ENCODE measurements around the gene RABEP2. TPM values are rescaled to one million over a fixed set of nuclear protein-coding genes. Genes with fewer than 3 reads are reported as not detected.
A peak's percentile ranks its signal among the peaks of the same experiment; 100 is the strongest.

RABEP2 gene
- total and polyA plus RNA-seq, 9 of the 15 experiments (the other 6 are each of a cell fraction or from before 2014, with no cell fraction given) = 0.15 to 13.4 (median 3.5) TPM

DNA sequence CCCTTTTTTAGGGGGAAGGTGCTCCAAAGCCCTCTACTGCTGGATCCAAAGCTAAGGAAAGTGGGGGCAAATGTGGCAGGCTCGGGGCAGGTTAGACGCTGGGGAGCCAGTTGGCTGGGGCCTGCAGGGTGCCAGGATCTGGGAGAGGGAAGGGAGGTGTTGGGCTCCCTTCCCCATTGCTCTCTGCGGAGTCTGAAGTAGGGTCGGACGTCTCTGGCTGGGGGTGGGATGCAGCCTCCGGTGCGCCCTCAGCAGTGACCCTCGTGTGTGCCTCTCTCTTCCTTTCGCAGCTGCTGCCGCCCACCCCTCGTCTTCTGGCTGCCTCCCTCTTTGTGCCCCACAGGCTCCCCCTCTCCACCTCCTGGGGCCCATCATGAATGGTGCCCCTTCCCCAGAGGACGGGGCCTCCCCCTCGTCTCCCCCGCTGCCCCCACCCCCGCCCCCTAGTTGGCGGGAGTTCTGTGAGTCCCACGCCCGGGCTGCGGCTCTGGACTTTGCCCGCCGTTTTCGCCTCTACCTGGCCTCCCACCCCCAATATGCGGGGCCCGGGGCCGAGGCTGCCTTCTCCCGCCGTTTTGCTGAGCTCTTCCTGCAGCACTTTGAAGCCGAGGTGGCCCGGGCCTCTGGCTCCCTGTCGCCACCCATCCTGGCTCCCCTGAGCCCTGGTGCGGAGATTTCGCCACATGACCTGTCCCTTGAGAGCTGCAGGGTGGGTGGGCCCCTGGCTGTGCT lies 59.1 kb downstream of the RABEP2 start:
- FAIRE-seq = no peak
- Histone ChIP-seq H3K4me2 (ENCODE audit: insufficient read depth, low read length) (no peak overlapping the region), H3K4me3 (no peak overlapping the region), H3K27ac (ENCODE audit: extremely low read depth, low read depth, low read length) (no peak overlapping the region), H3K79me2 (ENCODE audit: control insufficient read depth, insufficient read depth, low read length) (peaks cover 53% of the 10 kb centered on the region), H3K36me3 (ENCODE audit: control insufficient read depth, insufficient read depth, low read length) (peaks cover 56% of the 10 kb centered on the region; the same call in 2 of the 3 replicates), H2AFZ (ENCODE audit: low read depth, low read length) (no peak overlapping the region), H3K9me1 (ENCODE audit: control insufficient read depth, insufficient read depth, low read length) (no peaks in the 10 kb centered on the region), H3K9ac (ENCODE audit: insufficient read depth in 1 of 2, low read depth in 2 of 2, low read length in 2 of 2) (peak overlapping the region in 1 of 2 experiments; percentile 70; a peak in 2 of 4 replicates), H3K4me1 (replicated peaks in 1 of 2; ENCODE audit: control insufficient read depth in 2 of 2, insufficient read depth in 2 of 2, low read length in 2 of 2) (peaks cover 14 to 30% of the 10 kb centered on the region in 2 experiments), H3K27me3 (ENCODE audit: control insufficient read depth in 2 of 2, insufficient read depth in 2 of 2, low read length in 2 of 2) (no peaks in the 10 kb centered on the region), H4K20me1 (replicated peaks; ENCODE audit: control insufficient read depth, insufficient read depth, low read length) (peaks cover 9% of the 10 kb centered on the region; the same call in 1 of the 2 replicates), H3K9me3 (replicated peaks; ENCODE audit: control insufficient read depth, insufficient read depth, low read depth, low read length) (no peaks in the 10 kb centered on the region)
- ATAC-seq = no peak
- 81% methylated on average over 11 of the region's 32 CpGs for WGBS (ENCODE audit: insufficient coverage, low coverage, missing lambda C conversion rate)
- CTCF ChIA-PET (ENCODE audit: low intra/inter-chr PET ratio) = no interaction called here
- no peak for DNase-seq (ENCODE audit: extremely low read depth in 1 of 4, low spot score in 3 of 4)
- in situ Hi-C loops (cut with MboI) (no loop called here), intact Hi-C loops (cut with micrococcal nuclease) (no loop called here)
- no TSS peak for BruUV-seq (replicated peaks)
- POLR2A ChIA-PET = interaction anchor here (0.5 to 5.6 kb wide), 10 partner anchors 8 to 924 kb away, joined by 3 to 99 read pairs (median 4); partner anchors contain the start of genes ATXN2L, KIF22 and TUFM
- TF ChIP-seq, protein P1, sequence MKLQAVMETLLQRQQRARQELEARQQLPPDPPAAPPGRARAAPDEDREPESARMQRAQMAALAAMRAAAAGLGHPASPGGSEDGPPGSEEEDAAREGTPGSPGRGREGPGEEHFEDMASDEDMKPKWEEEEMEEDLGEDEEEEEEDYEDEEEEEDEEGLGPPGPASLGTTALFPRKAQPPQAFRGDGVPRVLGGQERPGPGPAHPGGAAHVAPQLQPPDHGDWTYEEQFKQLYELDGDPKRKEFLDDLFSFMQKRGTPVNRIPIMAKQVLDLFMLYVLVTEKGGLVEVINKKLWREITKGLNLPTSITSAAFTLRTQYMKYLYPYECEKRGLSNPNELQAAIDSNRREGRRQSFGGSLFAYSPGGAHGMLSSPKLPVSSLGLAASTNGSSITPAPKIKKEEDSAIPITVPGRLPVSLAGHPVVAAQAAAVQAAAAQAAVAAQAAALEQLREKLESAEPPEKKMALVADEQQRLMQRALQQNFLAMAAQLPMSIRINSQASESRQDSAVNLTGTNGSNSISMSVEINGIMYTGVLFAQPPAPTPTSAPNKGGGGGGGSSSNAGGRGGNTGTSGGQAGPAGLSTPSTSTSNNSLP (IDR thresholded peaks at IDR 0.05; ENCODE audit: borderline replicate concordance, low read depth, low read length) = no peak
- TF ChIP-seq ZNF12 (CRISPR knock-in tag; IDR thresholded peaks at IDR 0.05) (no peak), POLR2G (IDR thresholded peaks at IDR 0.05; ENCODE audit: low read depth, low read length) (peak; percentile 52; the same call in 1 of the 2 replicates), HDAC2 (IDR thresholded peaks at IDR 0.05) (no peak), NFE2L1 (tag; IDR thresholded peaks at IDR 0.05; ENCODE audit: borderline replicate concordance, low read depth) (no peak), SREBF2 (CRISPR knock-in tag; IDR thresholded peaks at IDR 0.05) (no peak), RBFOX2 (IDR thresholded peaks at IDR 0.05; ENCODE audit: low read depth, low read length) (0 out of 2 replicates have a peak, but pooled peaks have one; percentile 35), EP300 (IDR thresholded peaks at IDR 0.05; ENCODE audit: low read length) (no peak), PCBP1 (IDR thresholded peaks at IDR 0.05; ENCODE audit: low read depth, low read length, poor library complexity, severe bottlenecking) (no peak)
- TF ChIP-seq, protein P2, sequence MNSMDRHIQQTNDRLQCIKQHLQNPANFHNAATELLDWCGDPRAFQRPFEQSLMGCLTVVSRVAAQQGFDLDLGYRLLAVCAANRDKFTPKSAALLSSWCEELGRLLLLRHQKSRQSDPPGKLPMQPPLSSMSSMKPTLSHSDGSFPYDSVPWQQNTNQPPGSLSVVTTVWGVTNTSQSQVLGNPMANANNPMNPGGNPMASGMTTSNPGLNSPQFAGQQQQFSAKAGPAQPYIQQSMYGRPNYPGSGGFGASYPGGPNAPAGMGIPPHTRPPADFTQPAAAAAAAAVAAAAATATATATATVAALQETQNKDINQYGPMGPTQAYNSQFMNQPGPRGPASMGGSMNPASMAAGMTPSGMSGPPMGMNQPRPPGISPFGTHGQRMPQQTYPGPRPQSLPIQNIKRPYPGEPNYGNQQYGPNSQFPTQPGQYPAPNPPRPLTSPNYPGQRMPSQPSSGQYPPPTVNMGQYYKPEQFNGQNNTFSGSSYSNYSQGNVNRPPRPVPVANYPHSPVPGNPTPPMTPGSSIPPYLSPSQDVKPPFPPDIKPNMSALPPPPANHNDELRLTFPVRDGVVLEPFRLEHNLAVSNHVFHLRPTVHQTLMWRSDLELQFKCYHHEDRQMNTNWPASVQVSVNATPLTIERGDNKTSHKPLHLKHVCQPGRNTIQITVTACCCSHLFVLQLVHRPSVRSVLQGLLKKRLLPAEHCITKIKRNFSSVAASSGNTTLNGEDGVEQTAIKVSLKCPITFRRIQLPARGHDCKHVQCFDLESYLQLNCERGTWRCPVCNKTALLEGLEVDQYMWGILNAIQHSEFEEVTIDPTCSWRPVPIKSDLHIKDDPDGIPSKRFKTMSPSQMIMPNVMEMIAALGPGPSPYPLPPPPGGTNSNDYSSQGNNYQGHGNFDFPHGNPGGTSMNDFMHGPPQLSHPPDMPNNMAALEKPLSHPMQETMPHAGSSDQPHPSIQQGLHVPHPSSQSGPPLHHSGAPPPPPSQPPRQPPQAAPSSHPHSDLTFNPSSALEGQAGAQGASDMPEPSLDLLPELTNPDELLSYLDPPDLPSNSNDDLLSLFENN (IDR thresholded peaks at IDR 0.05; ENCODE audit: low read depth in 2 of 2, low read length in 2 of 2) = no peak
- TF ChIP-seq, protein P3, sequence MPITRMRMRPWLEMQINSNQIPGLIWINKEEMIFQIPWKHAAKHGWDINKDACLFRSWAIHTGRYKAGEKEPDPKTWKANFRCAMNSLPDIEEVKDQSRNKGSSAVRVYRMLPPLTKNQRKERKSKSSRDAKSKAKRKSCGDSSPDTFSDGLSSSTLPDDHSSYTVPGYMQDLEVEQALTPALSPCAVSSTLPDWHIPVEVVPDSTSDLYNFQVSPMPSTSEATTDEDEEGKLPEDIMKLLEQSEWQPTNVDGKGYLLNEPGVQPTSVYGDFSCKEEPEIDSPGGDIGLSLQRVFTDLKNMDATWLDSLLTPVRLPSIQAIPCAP (CRISPR knock-in tag; IDR thresholded peaks at IDR 0.05; ENCODE audit: borderline replicate concordance) = no peak
- TF ChIP-seq, protein P4, sequence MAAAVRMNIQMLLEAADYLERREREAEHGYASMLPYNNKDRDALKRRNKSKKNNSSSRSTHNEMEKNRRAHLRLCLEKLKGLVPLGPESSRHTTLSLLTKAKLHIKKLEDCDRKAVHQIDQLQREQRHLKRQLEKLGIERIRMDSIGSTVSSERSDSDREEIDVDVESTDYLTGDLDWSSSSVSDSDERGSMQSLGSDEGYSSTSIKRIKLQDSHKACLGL (CRISPR knock-in tag; IDR thresholded peaks at IDR 0.05; ENCODE audit: borderline replicate concordance, poor library complexity, severe bottlenecking) = no peak
